IMR-90 (cell line): Measurements from ENCODE around the gene EFHC1. TPM values are rescaled to one million over a fixed set of nuclear protein-coding genes. Genes with fewer than 3 reads are reported as not detected.

Source experiments
- ATAC-seq: fragments of 200-7000 bp; cut with Tn5 transposase; 2 replicates; pipeline ENCODE4 v1.9.1; 2020; ENCODE audit warnings: low read depth, mild to moderate bottlenecking, moderate library complexity
- BruUV-seq: library from RNA; stranded (reverse); fragments of 400-500 nt; replicated peaks from 2 replicates; lab custom pipeline; 2021; lab: Mats Ljungman, UMichigan
- CTCF ChIA-PET: fragments of 300-600 bp; formaldehyde crosslinking; extraction: SDS; loops from one replicate; lab custom pipeline; 2021; ENCODE audit warnings: antibody characterized with exemption; lab: Yijun Ruan, JAX
- POLR2A ChIA-PET: fragments of 300-600 bp; sonication (Branson Sonifier 250); formaldehyde crosslinking; loops from one replicate; lab custom pipeline; 2022; ENCODE audit warnings: antibody characterized with exemption; ENCODE audit not compliant: unreplicated experiment; lab: Charles Lee
- DNase-seq: peaks from one replicate; pipeline ENCODE4 v3.0.0; 2013
- H2AFZ ChIP-seq: replicated peaks from 2 replicates; pipeline ENCODE3; 2013; ENCODE audit warnings: low read length, mild to moderate bottlenecking; ENCODE audit not compliant: poor library complexity
- H2AK5ac ChIP-seq: 2 replicates; pipeline ENCODE4 v1.6.1; 2013; ENCODE audit warnings: low read depth, low read length, inconsistent platforms
- H2AK9ac ChIP-seq: replicated peaks from 2 replicates; pipeline ENCODE3; 2013; ENCODE audit warnings: mild to moderate bottlenecking, low read depth, low read length, moderate library complexity; ENCODE audit not compliant: poor library complexity
- H2BK120ac ChIP-seq: 2 replicates; pipeline ENCODE4 v1.6.1; 2013; ENCODE audit warnings: low read depth, low read length, inconsistent platforms
- H2BK15ac ChIP-seq: 3 replicates; pipeline ENCODE4 v1.6.1; 2013; ENCODE audit warnings: low read depth, low read length, inconsistent platforms
- H2BK20ac ChIP-seq: 2 replicates; pipeline ENCODE4 v1.6.1; 2013; ENCODE audit warnings: low read depth, mild to moderate bottlenecking, inconsistent platforms, low read length, moderate library complexity
- H2BK5ac ChIP-seq: 2 replicates; pipeline ENCODE4 v1.6.1; 2013; ENCODE audit warnings: mild to moderate bottlenecking, low read depth, low read length, inconsistent platforms; ENCODE audit not compliant: poor library complexity, severe bottlenecking
- H3K14ac ChIP-seq: replicated peaks from 2 replicates; pipeline ENCODE4 v1.6.1; 2013; ENCODE audit warnings: low read depth, low read length, inconsistent platforms
- H3K18ac ChIP-seq: 2 replicates; pipeline ENCODE4 v1.6.1; 2013; ENCODE audit warnings: low read depth, low read length, control low read depth
- H3K23ac ChIP-seq: 2 replicates; pipeline ENCODE4 v1.6.1; 2013; ENCODE audit warnings: low read depth, low read length, inconsistent platforms
- H3K27ac ChIP-seq: 2 replicates; pipeline ENCODE4 v1.5.1; 2013; ENCODE audit warnings: mild to moderate bottlenecking, control low read depth, low read length; ENCODE audit not compliant: insufficient read depth
- H3K27me3 ChIP-seq: 2 replicates; pipeline ENCODE4 v1.6.1; 2013; ENCODE audit warnings: low read length; ENCODE audit not compliant: control insufficient read depth, insufficient read depth
- H3K36me3 ChIP-seq: 2 replicates; pipeline ENCODE4 v1.6.1; 2013; ENCODE audit warnings: low read length, mixed read lengths; ENCODE audit not compliant: control insufficient read depth, insufficient read depth
- H3K4ac ChIP-seq: 2 replicates; pipeline ENCODE4 v1.6.1; 2013; ENCODE audit warnings: low read depth, low read length, inconsistent platforms
- H3K4me1 ChIP-seq: 2 replicates; pipeline ENCODE4 v1.6.1; 2013; ENCODE audit warnings: low read length, mixed read lengths; ENCODE audit not compliant: control insufficient read depth, insufficient read depth
- H3K4me2 ChIP-seq: 2 replicates; pipeline ENCODE4 v1.6.1; 2013; ENCODE audit warnings: low read depth, mild to moderate bottlenecking, control low read depth, low read length, moderate library complexity
- H3K4me3 ChIP-seq: 2 replicates; pipeline ENCODE4 v1.5.1; 2013; ENCODE audit warnings: low read depth, mild to moderate bottlenecking, control low read depth, low read length, moderate library complexity; ENCODE audit not compliant: insufficient read depth
- H3K56ac ChIP-seq: 2 replicates; pipeline ENCODE4 v1.6.1; 2013; ENCODE audit warnings: low read length, inconsistent platforms; ENCODE audit not compliant: insufficient read depth; ENCODE audit errors: extremely low read depth
- H3K79me1 ChIP-seq, 2 experiments: 2 replicates each; pipeline ENCODE4 v1.6.1; 2013; ENCODE audit warnings: low read length in 2 of 2, inconsistent platforms in 1 of 2, low read depth in 1 of 2
- H3K9ac ChIP-seq: 2 replicates; pipeline ENCODE4 v1.6.1; 2013; ENCODE audit warnings: low read depth, low read length, control low read depth
- H3K9me1 ChIP-seq: 2 replicates; pipeline ENCODE4 v1.6.1; 2013; ENCODE audit warnings: low read length, inconsistent platforms; ENCODE audit not compliant: insufficient read depth
- H3K9me3 ChIP-seq: 2 replicates; pipeline ENCODE4 v1.6.1; 2013; ENCODE audit warnings: low read length; ENCODE audit not compliant: control insufficient read depth, insufficient read depth
- H4K20me1 ChIP-seq: 2 replicates; pipeline ENCODE4 v1.6.1; 2013; ENCODE audit warnings: low read length, inconsistent platforms; ENCODE audit not compliant: insufficient read depth
- H4K5ac ChIP-seq: 2 replicates; pipeline ENCODE4 v1.6.1; 2013; ENCODE audit warnings: mild to moderate bottlenecking, low read depth, low read length, control low read depth
- H4K8ac ChIP-seq, 2 experiments: 2 replicates each; pipeline ENCODE4 v1.6.1; 2013; ENCODE audit warnings: low read depth in 2 of 2, low read length in 2 of 2, control low read depth in 1 of 2, inconsistent platforms in 1 of 2
- H4K91ac ChIP-seq: 2 replicates; pipeline ENCODE4 v1.6.1; 2013; ENCODE audit warnings: low read depth, low read length, inconsistent platforms; ENCODE audit not compliant: insufficient read depth
- BHLHE40 ChIP-seq: fragments of 150-350 bp; IDR thresholded peaks from 2 replicates; pipeline ENCODE4 v1.6.1; 2016; ENCODE audit warnings: mild to moderate bottlenecking, low read depth, low read length
- CEBPB ChIP-seq: IDR thresholded peaks from 2 replicates; pipeline ENCODE4 v1.6.1; 2012; ENCODE audit warnings: low read depth, low read length, improper control_type of control experiment
- FOS ChIP-seq: fragments of 150-350 bp; IDR thresholded peaks from 2 replicates; pipeline ENCODE4 v1.6.1; 2016; ENCODE audit warnings: low read depth, low read length
- MAZ ChIP-seq: IDR thresholded peaks from 2 replicates; pipeline ENCODE4 v1.6.1; 2012; ENCODE audit warnings: low read depth, mild to moderate bottlenecking, low read length, improper control_type of control experiment, moderate library complexity, borderline replicate concordance
- MXI1 ChIP-seq: IDR thresholded peaks from 2 replicates; pipeline ENCODE4 v1.6.1; 2012; ENCODE audit warnings: low read depth, mild to moderate bottlenecking, low read length, moderate library complexity, borderline replicate concordance
- POLR2A ChIP-seq: IDR thresholded peaks from 2 replicates; pipeline ENCODE4 v1.6.1; 2012; ENCODE audit warnings: mild to moderate bottlenecking, low read depth, low read length
- RAD21 ChIP-seq: IDR thresholded peaks from 2 replicates; pipeline ENCODE4 v1.6.1; 2012; ENCODE audit warnings: low read length, improper control_type of control experiment
- RCOR1 ChIP-seq: IDR thresholded peaks from 2 replicates; pipeline ENCODE4 v1.6.1; 2012; ENCODE audit warnings: mild to moderate bottlenecking, low read length, improper control_type of control experiment; ENCODE audit not compliant: insufficient replicate concordance
- RFX5 ChIP-seq: IDR thresholded peaks from 2 replicates; pipeline ENCODE4 v1.8.0; 2012; ENCODE audit warnings: low read depth, mild to moderate bottlenecking, low read length, moderate library complexity
- SMC3 ChIP-seq: fragments of 150-350 bp; IDR thresholded peaks from 2 replicates; pipeline ENCODE4 v1.6.1; 2016; ENCODE audit warnings: low read depth, mild to moderate bottlenecking, antibody characterized with exemption, low read length, moderate library complexity
- USF2 ChIP-seq: fragments of 150-350 bp; IDR thresholded peaks from 2 replicates; pipeline ENCODE4 v1.6.1; 2017; ENCODE audit warnings: mild to moderate bottlenecking, antibody characterized with exemption, low read length, low read depth
- WGBS, 2 experiments: methylation state at CpG; one replicate each; pipeline versions ENCODE4 v1.1.5 to v1.1.7; 2013; ENCODE audit warnings: missing lambda C conversion rate in 2 of 2; ENCODE audit not compliant: insufficient read length in 1 of 2; ENCODE audit errors: extremely low coverage in 2 of 2; 5-methylcytosine and 5-hydroxymethylcytosine counted together
- dilution Hi-C: fragments of 300-500 bp; cut with HindIII; formaldehyde crosslinking; loops from one replicate; pipeline ENCODE4 v1.14.3; 2018; ENCODE audit warnings: low sequenced_read_pairs; ENCODE audit not compliant: unreplicated experiment
- in situ Hi-C: fragments of 300-500 bp; cut with MboI; formaldehyde crosslinking; loops from 3 replicates; pipeline ENCODE4 v1.14.3; 2019; ENCODE audit warnings: low sequenced_read_pairs, inconsistent platforms, mixed read lengths
- intact Hi-C: fragments of 100-400 bp; cut with micrococcal nuclease; formaldehyde crosslinking; loops from 2 replicates; pipeline ENCODE4 v1.10.0; 2022
- polyA plus RNA-seq, 3 experiments: library from polyadenylated mRNA; depleted of rRNA; stranded (reverse); fragments of >200 nt; gene quantifications; 2 replicates each; pipeline ENCODE4 v1.2.3, GENCODE V29; 2012; ENCODE audit warnings: low replicate concordance in 1 of 3
- total RNA-seq: library from RNA; depleted of rRNA; stranded (reverse); fragments of >200 nt; gene quantifications from 2 replicates; pipeline ENCODE4 v1.2.3, GENCODE V29; 2012

EFHC1 gene
- total and polyA plus RNA-seq, 2 of the 4 experiments (the other 2 are of a cell fraction): 14.0 to 23.0 TPM

- TF ChIP-seq RCOR1: peak; percentile 92
- peak; percentile 75 for TF ChIP-seq FOS
Measured at GRCh38 chr6:52566853-52567279, 146.7 kb downstream of the EFHC1 start (continued).

- Histone ChIP-seq H3K14ac (peak overlapping the region; percentile 49; the same call in 1 of the 2 replicates), H3K4me1 (peaks cover 46% of the 10 kb centered on the region), H3K4ac (peak overlapping the region; percentile 17; the same call in 1 of the 2 replicates), H3K4me2 (peak overlapping the region; percentile 3; the same call in 1 of the 2 replicates), H3K18ac (peak overlapping the region; percentile 7; the same call in 1 of the 2 replicates), H2BK120ac (peak overlapping the region; percentile 23; the same call in 1 of the 2 replicates), H4K5ac (peak overlapping the region; percentile 3; the same call in 1 of the 2 replicates), H3K4me3 (no peak overlapping the region), H4K8ac (peak overlapping the region in 1 of 2 experiments; percentile 55; a peak in 1 of 4 replicates), H2AK9ac (no peak overlapping the region), H2AK5ac (peak overlapping the region; percentile 24; the same call in 1 of the 2 replicates), H3K9ac (no peak overlapping the region), H4K20me1 (peaks cover 74% of the 10 kb centered on the region), H3K27me3 (no peaks in the 10 kb centered on the region), H3K23ac (peak overlapping the region; percentile 25), H3K9me3 (no peaks in the 10 kb centered on the region), H2BK5ac (peak overlapping the region; percentile 94), H2BK20ac (0 out of 2 replicates have a peak overlapping the region, but pooled peaks have one; percentile 24), H2BK15ac (no peak overlapping the region; the same call in 2 of the 3 replicates), H2AFZ (no peak overlapping the region), H4K91ac (peak overlapping the region; percentile 27; the same call in 1 of the 2 replicates), H3K56ac (peak overlapping the region; percentile 32; the same call in 1 of the 2 replicates), H3K36me3 (peaks cover 4% of the 10 kb centered on the region; the same call in 1 of the 2 replicates), H3K79me1 (peaks cover 6 to 78% of the 10 kb centered on the region in 2 experiments; a peak in 3 of 4 replicates), H3K27ac (0 out of 2 replicates have a peak overlapping the region, but pooled peaks have one; percentile 33), H3K9me1 (peaks cover 52% of the 10 kb centered on the region)
- dilution Hi-C loops (no loop called here), in situ Hi-C loops (no loop called here), intact Hi-C loops (no loop called here)
- no TSS peak for BruUV-seq
- ATAC-seq (no peak), DNase-seq (no peak)
- POLR2A ChIA-PET: no interaction called here
- 100% methylated on average over 1 of the region's 4 CpGs; no CpG with 5 or more reads in 1 of the 2 experiments for WGBS, 2 experiments
- no peak for TF ChIP-seq SMC3
- no peak for TF ChIP-seq RCOR1
- TF ChIP-seq POLR2A: no peak
- TF ChIP-seq USF2: no peak
- TF ChIP-seq MAZ: no peak
- TF ChIP-seq MXI1: no peak
- no peak for TF ChIP-seq RAD21
- TF ChIP-seq RFX5: no peak
- TF ChIP-seq CEBPB: no peak
- no peak for TF ChIP-seq BHLHE40
- CTCF ChIA-PET: interaction anchor here (0.8 kb wide), 1 partner anchor 152 kb away, joined by 3 read pairs; no protein-coding TSS in a partner anchor
Measured at GRCh38 chr6:52568320-52568719, 148.2 kb downstream of the EFHC1 start.
